CD4-positive, alpha-beta T cell treated with Interleukin-15 for 4 hours (primary cell): ENCODE results near the gene DNAJC21.
"Not testable (repeated sequence)": the region's sequence is repeated elsewhere in the genome, so short reads cannot be mapped to it uniquely, and the experiment has no call there.

Experiments used
- DNase-seq: peaks from one replicate; pipeline ENCODE4 v3.0.0-alpha.2; 2020; ENCODE audit warnings: low spot score

Gene DNAJC21

GRCh38 chr5:34923694-34924461 lies 5.5 kb upstream of the DNAJC21 start:
- peak; percentile 56 for DNase-seq

GRCh38 chr5:34924462-34924765 lies 4.9 kb upstream of the DNAJC21 start:
- no peak for DNase-seq

GRCh38 chr5:34926318-34926888 lies 3.0 kb upstream of the DNAJC21 start:
- no peak for DNase-seq

- DNase-seq: no peak
These were observed 1.6 kb upstream of the DNAJC21 start for GRCh38 chr5:34927785-34928184.

GRCh38 chr5:34928267-34928666 lies 1.1 kb upstream of the DNAJC21 start:
- DNase-seq: no peak

GRCh38 chr5:34929720-34930461 lies 532 bp downstream of the DNAJC21 start:
- peak; percentile 77 for DNase-seq

- no peak for DNase-seq
These were observed 1.1 kb downstream of the DNAJC21 start for GRCh38 chr5:34930462-34930844.

- DNase-seq: no peak
These were observed 1.5 kb downstream of the DNAJC21 start for GRCh38 chr5:34930870-34931269.

- DNase-seq: no peak
These were observed 3.6 kb downstream of the DNAJC21 start for GRCh38 chr5:34932947-34933346.

GRCh38 chr5:34941936-34942335 lies 12.6 kb downstream of the DNAJC21 start:
- DNase-seq: no peak

GRCh38 chr5:34944044-34944443 lies 14.7 kb downstream of the DNAJC21 start:
- DNase-seq: no peak

GRCh38 chr5:34944460-34945047 lies 15.2 kb downstream of the DNAJC21 start:
- DNase-seq: no peak

GRCh38 chr5:34957321-34957720 lies 28.0 kb downstream of the DNAJC21 start:
- DNase-seq: no peak

- peak; percentile 13 for DNase-seq
These were observed 28.7 kb downstream of the DNAJC21 start for GRCh38 chr5:34957857-34958690.

GRCh38 chr5:34959323-34959722 lies 30.0 kb downstream of the DNAJC21 start:
- peak; percentile 11 for DNase-seq

GRCh38 chr5:34967540-34967939 lies 38.2 kb downstream of the DNAJC21 start:
- DNase-seq: no peak

GRCh38 chr5:34968258-34968657 lies 38.9 kb downstream of the DNAJC21 start:
- DNase-seq: no peak

GRCh38 chr5:34970552-34970951 lies 41.2 kb downstream of the DNAJC21 start:
- DNase-seq: no peak

- not testable (repeated sequence) for DNase-seq
These were observed 42.3 kb downstream of the DNAJC21 start for GRCh38 chr5:34971655-34972054.

GRCh38 chr5:34976347-34976746 lies 47.0 kb downstream of the DNAJC21 start:
- no peak for DNase-seq

GRCh38 chr5:34977934-34978613 lies 48.7 kb downstream of the DNAJC21 start:
- no peak for DNase-seq
